Activated naive CD8-positive, alpha-beta T cell treated with anti-CD3 and anti-CD28 coated beads for 36 hours (primary cell): ENCODE results near the gene FAF2. TPM values are rescaled to one million over a fixed set of nuclear protein-coding genes. Genes with fewer than 3 reads are reported as not detected.
A peak's percentile ranks its signal among the peaks of the same experiment; 100 is the strongest.
"Not testable (repeated sequence)": the region's sequence is repeated elsewhere in the genome, so short reads cannot be mapped to it uniquely, and the experiment has no call there.

ENCODE experiments used
- DNase-seq: peaks from one replicate; pipeline ENCODE4 v3.0.0; 2021
- H3K27ac Mint-ChIP-seq: one replicate; pipeline ENCODE4 v1.8.0; 2022; ENCODE audit warnings: mild to moderate bottlenecking, moderate library complexity, mixed read lengths
- H3K27me3 Mint-ChIP-seq: one replicate; pipeline ENCODE4 v1.8.0; 2022; ENCODE audit warnings: mild to moderate bottlenecking, mixed read lengths
- H3K36me3 Mint-ChIP-seq: one replicate; pipeline ENCODE4 v1.8.0; 2021; ENCODE audit warnings: mild to moderate bottlenecking, mixed read lengths
- H3K4me1 Mint-ChIP-seq: one replicate; pipeline ENCODE4 v1.8.0; 2021; ENCODE audit warnings: mixed read lengths
- H3K4me3 Mint-ChIP-seq: one replicate; pipeline ENCODE4 v1.8.0; 2022; ENCODE audit warnings: mild to moderate bottlenecking, moderate library complexity, mixed read lengths
- H3K9me3 Mint-ChIP-seq: one replicate; pipeline ENCODE4 v1.8.0; 2022; ENCODE audit warnings: mixed read lengths
- total RNA-seq, 2 experiments: library from RNA; stranded (reverse); gene quantifications; one replicate each; pipeline ENCODE4 v1.2.3, GENCODE V29; 2021

The FAF2 gene
- total RNA-seq, 2 experiments from 2014 or later = 38.1 to 38.6 TPM

DNA sequence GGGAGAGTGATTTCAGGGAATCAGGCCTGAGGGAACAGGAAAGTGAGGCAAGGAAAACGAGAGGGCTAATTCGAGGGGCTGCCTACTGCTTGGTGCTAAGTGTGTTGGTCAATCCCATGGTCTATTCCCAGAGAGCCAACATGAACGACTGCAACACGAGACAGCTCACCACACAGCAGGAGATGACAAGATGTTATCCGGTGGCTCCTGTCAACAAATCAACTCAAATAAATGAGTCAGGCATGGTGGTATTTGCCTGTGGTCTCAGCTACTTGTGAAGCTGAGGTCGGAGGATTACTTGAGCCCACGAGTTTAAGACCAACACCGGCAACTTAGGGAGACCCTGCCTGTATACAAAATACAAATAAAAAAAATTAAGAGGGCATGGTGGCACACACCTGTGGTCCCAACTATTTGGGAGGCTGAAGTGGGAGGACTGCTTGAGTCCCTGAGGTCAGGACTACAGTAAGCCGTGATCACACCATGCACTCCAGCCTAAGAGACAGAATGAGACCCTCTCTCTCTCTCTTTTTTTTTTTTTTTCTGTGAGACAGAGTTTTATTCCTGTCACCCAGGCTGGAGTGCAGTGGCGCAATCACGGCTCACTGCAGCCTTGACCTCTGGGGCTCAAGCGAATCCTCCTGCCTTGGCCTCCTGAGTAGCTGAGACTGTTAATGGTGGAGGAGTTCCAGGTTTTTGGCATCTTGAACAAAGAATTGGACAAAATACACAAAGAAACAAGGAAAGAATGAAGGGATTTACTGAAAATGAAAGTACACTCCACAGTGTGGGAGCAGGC, 9.0 kb upstream of the FAF2 start:
- no peak overlapping the region for H3K27ac Mint-ChIP-seq
- H3K36me3 Mint-ChIP-seq = no peaks in the 10 kb centered on the region
- no peaks in the 10 kb centered on the region for H3K9me3 Mint-ChIP-seq
- H3K4me3 Mint-ChIP-seq = no peak overlapping the region
- H3K4me1 Mint-ChIP-seq = peaks cover 11% of the 10 kb centered on the region
- DNase-seq = no peak
- H3K27me3 Mint-ChIP-seq = peaks cover 15% of the 10 kb centered on the region

DNA sequence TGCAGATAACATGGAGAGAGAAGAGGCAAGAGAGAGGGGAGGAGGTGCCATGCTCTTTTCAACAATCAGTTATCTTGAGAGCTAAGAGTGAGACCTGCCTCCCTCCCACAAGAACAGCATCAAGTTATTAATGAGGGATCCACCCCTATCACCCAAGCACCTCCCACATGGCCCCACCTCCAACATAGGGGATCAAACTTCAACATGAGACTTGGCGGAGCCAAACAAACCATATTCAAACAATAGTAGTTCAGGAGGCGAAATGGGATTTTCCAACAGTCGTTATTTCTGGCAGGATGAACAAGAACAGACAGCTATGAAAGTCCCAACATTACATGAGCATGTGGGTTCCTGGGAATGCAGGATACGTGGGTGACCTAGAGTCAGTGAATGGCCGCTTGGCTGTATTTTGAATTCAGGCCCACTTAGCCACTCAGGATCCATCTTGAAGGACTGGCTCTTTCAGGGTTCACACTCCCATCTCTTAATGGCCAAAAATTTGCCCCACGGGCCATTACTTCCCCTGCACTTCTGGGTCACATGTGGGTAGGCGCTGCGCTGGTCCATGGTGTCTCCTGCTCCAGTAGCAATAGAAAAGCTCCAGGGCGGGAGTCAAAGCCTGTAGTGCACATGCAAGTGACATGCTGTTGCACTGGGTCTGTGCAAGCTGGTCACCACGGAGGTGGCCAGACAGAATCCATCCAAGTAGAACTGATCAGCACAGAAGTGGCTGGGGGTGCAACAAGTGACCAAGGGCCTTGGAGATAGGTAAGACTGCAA, 7.1 kb upstream of the FAF2 start:
- H3K36me3 Mint-ChIP-seq = no peaks in the 10 kb centered on the region
- no peaks in the 10 kb centered on the region for H3K9me3 Mint-ChIP-seq
- DNase-seq = no peak
- H3K4me3 Mint-ChIP-seq = no peak overlapping the region
- no peak overlapping the region for H3K27ac Mint-ChIP-seq
- H3K4me1 Mint-ChIP-seq = peaks cover 11% of the 10 kb centered on the region
- H3K27me3 Mint-ChIP-seq = peaks cover 15% of the 10 kb centered on the region

DNA sequence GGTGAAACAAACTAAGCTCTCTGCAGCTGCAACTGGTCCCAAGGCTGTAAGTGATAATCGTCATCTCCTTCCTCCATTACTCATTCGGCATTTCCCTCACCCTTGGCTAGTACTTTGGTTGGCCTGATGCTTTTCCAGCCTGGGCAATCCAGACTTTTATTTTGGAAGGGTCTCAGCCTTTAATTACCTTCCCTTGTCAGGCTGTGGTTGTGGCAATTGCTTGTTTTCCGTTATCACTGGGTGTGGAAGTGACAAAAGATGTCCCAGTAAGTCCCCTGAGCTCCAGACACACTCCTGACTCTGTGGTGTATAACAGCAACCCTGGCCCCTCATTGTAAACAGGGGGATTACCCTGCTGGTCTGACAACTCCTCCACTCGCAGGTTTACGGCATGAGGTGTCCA, 6.3 kb upstream of the FAF2 start:
- H3K4me3 Mint-ChIP-seq = no peak overlapping the region
- DNase-seq = no peak
- H3K27ac Mint-ChIP-seq = no peak overlapping the region
- H3K36me3 Mint-ChIP-seq = no peaks in the 10 kb centered on the region
- H3K27me3 Mint-ChIP-seq = peaks cover 15% of the 10 kb centered on the region
- no peaks in the 10 kb centered on the region for H3K9me3 Mint-ChIP-seq
- H3K4me1 Mint-ChIP-seq = peaks cover 12% of the 10 kb centered on the region

DNA sequence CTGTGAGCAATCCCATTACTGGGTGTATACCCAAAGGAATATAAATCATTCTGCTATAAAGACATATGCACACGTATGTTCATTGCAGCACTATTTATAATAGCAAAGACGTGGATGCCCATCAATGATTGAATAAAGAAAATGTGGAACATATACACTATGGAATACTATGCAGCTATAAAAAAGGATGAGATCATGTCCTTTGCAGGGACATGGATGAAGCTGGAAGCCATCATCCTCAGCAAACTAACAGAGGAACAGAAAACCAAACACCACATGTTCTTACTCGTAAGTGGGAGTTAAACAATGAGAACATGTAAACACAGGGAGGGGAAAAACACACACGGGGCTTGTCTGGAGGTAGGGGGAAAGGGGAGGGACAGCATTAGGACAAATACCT, 5.3 kb upstream of the FAF2 start:
- H3K4me1 Mint-ChIP-seq, H3K27ac Mint-ChIP-seq, DNase-seq, H3K36me3 Mint-ChIP-seq, H3K4me3 Mint-ChIP-seq, H3K9me3 Mint-ChIP-seq: not testable (repeated sequence)
- peaks cover 10% of the 10 kb centered on the region for H3K27me3 Mint-ChIP-seq

DNA sequence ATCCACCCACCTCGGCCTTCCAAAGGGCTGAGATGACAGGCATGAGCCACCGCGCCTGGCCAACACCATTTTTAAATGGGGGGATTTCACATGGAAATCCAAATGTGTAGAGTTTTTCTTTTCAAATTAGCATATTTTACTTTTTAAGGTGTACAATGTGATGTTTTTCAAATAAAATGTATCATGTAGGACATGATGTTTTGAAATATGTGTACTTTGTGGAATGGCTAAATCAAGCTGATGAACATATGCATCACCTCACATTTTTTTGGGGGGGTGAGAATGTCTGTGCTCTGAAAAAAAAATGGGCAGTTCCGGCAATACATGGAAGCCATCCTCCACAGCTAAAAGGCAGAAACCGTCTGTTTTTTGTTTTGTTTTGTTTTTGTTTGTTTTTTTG, 3.4 kb upstream of the FAF2 start:
- peaks cover 2% of the 10 kb centered on the region for H3K36me3 Mint-ChIP-seq
- no peak overlapping the region for H3K27ac Mint-ChIP-seq
- DNase-seq = no peak
- peaks cover 19% of the 10 kb centered on the region for H3K4me1 Mint-ChIP-seq
- no peak overlapping the region for H3K4me3 Mint-ChIP-seq
- H3K9me3 Mint-ChIP-seq = peaks cover 1% of the 10 kb centered on the region
- H3K27me3 Mint-ChIP-seq = peaks cover 12% of the 10 kb centered on the region

DNA sequence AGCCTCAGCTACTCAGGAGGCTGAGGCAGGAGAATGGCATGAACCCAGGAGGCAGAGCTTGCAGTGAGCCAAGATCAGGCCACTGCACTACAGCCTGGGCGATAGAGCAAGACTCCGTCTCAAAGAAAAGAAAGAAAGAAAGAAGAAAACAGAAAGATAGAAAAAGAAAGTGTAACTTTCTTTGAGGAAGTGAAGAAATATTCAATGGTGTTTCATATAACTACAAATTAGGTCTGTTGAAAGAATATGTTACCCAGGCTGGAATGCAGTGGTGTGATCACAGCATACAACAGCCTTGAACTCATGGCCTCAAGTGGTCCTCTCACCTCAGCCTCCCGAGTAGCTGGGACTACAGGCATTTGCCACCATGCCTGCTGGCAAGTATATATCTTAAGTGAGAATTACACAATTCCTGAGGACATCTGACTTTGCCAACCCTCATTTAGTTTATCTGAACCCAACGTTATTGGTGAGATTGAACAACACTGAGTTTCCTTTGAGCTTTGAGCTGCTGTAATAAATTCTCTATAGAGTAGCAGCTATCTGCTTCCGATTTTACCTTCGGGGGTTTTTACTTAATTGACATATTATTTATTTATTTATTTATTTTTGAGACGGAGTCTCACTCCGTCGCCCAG, 2.0 kb upstream of the FAF2 start:
- Mint-ChIP-seq H3K9me3 (peaks cover 1% of the 10 kb centered on the region), H3K4me3 (no peak overlapping the region), H3K27ac (no peak overlapping the region), H3K36me3 (peaks cover 6% of the 10 kb centered on the region), H3K27me3 (peaks cover 4% of the 10 kb centered on the region), H3K4me1 (peaks cover 28% of the 10 kb centered on the region)
- DNase-seq = no peak

DNA sequence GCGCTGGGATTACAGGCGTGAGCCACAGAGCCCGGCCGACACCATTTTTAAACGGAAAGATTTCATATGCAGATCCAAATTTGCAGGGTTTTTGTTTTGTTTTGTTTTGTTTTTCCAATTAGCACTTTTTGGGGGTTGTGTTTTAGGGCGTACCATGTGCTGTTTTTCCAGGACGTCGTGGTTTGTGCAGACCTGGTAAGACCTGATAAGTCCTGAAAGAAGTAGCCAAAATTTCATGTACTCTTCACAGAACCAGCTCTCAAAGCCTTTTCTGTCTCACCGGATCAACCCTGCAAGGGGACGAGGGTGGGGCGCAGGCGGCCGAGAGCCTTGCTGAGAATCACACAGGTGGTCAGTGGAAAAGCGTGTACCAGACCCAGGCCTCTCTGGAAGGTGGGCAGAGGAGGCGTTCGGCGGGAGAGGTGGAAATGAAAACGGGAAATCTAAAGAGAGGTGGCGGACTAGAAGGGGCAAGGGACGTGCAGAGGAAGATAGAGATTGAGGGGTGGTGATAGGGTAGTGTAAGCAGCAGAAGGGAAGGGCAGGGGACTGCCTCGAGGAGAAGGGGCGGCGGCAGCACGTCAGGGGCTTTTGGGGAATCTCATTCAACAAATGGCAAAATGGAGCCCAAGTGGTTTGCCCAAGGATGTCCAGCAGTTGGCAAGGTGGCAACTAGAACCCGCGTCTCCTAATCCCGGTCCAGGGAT, 1.1 kb upstream of the FAF2 start:
- Mint-ChIP-seq H3K9me3 (peaks cover 1% of the 10 kb centered on the region), H3K4me3 (peak overlapping the region; percentile 85), H3K27ac (peak overlapping the region; percentile 94), H3K36me3 (peaks cover 6% of the 10 kb centered on the region), H3K4me1 (peaks cover 30% of the 10 kb centered on the region), H3K27me3 (peaks cover 4% of the 10 kb centered on the region)
- no peak for DNase-seq

DNA sequence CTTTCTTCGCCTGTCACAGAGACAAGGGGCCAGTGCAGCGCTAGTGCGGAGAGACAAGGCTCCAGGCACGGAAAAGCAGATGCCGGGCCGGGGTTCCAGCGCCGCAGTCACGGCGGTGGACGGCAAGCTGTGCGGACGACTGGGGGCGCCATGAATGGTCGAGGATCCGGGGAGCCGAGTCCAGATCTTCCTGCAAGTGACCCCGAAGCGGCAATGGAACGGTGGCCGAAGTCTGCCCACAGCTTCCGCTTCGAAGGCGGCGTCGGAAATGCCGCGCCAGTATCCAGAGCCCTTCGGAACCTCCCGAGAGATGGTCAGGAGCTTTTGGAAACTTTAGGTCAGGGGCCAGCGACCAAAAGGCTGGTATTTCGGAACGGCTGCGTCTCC, 601 bp upstream of the FAF2 start:
- Mint-ChIP-seq H3K4me1 (peaks cover 35% of the 10 kb centered on the region), H3K27me3 (peaks cover 4% of the 10 kb centered on the region), H3K36me3 (peaks cover 6% of the 10 kb centered on the region), H3K4me3 (peak overlapping the region; percentile 85), H3K27ac (peak overlapping the region; percentile 94), H3K9me3 (peaks cover 1% of the 10 kb centered on the region)
- no peak for DNase-seq

DNA sequence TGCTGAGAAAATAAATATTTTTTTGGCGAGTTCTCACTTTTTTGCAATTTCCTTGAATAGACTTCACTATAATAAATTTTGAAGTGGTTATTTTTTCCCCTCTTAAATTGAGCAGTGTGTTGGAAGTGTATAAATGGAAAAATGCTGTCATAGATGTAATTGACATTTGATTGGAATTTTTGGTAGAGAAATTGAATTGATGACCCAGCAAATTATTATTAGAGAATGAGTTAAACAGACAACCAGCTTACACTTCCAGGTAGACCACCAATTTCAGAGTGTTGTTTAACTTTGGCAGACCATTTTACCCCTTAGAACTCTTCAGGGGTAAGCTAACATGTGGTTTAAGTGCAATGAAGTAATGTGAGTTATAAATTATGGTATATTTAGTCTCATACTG, 1.9 kb downstream of the FAF2 start:
- Mint-ChIP-seq H3K36me3 (peaks cover 14% of the 10 kb centered on the region), H3K27me3 (peaks cover 4% of the 10 kb centered on the region), H3K9me3 (peaks cover 1% of the 10 kb centered on the region), H3K4me1 (peaks cover 45% of the 10 kb centered on the region), H3K4me3 (no peak overlapping the region), H3K27ac (no peak overlapping the region)
- no peak for DNase-seq

DNA sequence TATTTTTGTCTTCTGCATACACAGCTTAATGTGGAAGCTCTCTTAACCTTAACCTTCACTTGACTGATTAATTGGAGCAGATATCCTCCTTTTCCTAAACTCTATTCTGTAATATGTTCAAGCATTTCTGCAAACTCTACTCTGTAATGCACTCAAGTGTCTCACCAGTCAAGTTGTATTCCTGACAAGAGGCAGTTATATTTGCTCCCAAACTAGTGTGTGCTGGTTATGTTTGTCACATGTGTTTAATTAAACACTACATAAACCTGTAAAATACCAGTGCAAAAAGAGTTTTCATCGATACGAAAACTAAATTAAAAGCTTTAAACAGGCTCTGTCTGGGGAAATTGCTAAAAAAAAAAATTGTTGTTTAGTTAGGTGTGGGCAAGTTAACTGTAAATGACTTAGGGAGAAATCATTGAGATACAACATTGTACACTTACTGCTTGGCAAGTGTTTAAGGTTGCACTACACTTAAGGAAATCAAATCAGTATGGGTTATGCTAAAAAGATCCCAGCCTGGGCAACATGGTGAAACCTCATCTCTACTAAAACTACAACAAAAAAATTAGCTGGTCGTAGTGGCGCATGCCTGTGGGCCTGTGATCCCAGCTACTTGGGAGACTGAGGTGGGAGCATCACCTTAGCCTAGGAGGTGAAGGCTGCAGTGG, 6.7 kb downstream of the FAF2 start:
- Mint-ChIP-seq H3K4me3 (no peak overlapping the region), H3K4me1 (peaks cover 38% of the 10 kb centered on the region), H3K36me3 (peaks cover 20% of the 10 kb centered on the region), H3K9me3 (peaks cover 1% of the 10 kb centered on the region), H3K27me3 (no peaks in the 10 kb centered on the region), H3K27ac (no peak overlapping the region)
- no peak for DNase-seq

DNA sequence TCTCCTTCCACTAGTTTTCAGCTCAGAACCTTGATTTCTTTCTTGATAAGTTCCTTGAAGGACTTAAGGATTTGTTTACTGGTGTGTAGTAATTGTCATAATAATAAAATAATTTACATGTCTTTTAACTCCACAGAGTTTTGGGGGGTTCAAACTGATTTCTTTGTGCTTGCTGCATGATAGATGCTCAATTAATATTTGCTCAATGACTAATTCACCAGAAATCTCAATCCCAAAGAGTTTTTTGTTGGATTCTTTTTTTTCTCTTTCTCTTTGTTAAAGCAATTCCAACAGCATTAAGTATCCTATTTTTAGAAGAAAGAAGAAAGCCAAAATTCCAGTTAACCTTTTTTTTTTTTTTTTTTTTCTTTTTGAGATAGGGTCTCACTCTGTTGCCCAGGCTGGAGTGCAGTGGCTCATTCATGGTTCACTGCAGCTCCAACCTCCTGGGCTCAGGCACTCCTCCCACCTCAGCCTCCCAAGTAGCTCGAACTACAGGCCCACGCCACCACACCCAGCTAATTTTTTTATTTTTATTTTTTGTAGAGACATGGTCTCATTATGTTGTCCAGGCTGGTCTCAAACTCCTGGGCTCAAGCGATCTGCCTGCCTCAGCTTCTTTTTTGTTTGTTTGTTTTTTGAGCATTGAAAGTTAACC, 10.8 kb downstream of the FAF2 start:
- Mint-ChIP-seq H3K9me3 (peaks cover 3% of the 10 kb centered on the region), H3K27me3 (no peaks in the 10 kb centered on the region), H3K36me3 (peaks cover 20% of the 10 kb centered on the region), H3K4me1 (peaks cover 31% of the 10 kb centered on the region), H3K27ac (no peak overlapping the region), H3K4me3 (no peak overlapping the region)
- DNase-seq = no peak

DNA sequence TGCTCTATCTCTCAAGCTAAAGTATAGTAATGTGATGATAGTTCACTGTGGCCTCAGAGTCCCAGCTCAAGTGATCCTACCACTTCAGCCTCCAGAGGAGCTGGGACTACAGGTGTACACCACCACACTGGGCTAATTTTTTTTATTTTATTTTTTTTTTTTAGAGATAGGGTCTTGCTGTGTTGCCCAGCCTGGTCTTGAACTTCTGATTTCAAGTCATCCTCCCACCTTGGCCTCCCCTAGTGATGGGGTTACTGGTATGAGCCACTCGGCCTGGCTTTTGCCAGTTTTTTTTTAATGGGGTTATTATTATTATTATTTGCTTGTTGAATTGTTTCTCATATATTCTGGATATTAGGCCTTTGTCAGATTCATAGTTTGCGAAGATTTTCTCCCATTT, 13.2 kb downstream of the FAF2 start:
- DNase-seq = no peak
- Mint-ChIP-seq H3K9me3 (peaks cover 3% of the 10 kb centered on the region), H3K4me1 (peaks cover 30% of the 10 kb centered on the region), H3K27me3 (no peaks in the 10 kb centered on the region), H3K36me3 (peaks cover 23% of the 10 kb centered on the region), H3K4me3 (no peak overlapping the region), H3K27ac (no peak overlapping the region)

DNA sequence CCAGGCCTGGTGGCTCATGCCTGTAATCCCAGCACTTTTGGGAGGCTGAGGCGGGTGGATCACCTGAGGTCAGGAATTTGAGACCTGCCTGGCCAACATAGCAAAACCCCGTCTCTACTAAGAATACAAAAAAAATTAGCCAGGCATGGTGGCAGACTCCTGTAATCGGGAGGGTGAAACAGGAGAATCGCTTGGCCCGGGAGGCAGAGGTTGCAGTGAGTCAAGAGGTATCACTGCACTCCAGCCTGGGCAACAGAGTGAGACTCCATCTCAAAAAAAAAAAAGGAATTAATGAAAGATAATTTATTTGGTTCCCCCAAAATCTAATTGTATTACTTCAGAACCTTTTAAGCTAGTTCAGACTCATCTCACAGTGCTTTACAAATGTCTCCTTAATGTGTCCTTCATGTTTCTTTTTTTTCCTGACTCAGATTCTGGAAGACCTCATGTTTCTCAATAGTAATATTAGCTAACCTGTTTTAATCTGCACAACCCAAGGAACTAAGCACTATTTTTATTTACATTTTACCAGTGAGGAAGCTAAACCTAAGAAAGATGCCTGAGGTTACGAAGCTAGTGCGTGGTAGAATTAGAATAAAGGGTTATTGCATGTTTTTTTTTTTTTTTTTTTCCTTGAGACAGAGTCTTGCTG, 15.1 kb downstream of the FAF2 start:
- H3K27ac Mint-ChIP-seq = no peak overlapping the region
- H3K36me3 Mint-ChIP-seq = peaks cover 23% of the 10 kb centered on the region
- no peak for DNase-seq
- H3K9me3 Mint-ChIP-seq = peaks cover 3% of the 10 kb centered on the region
- no peak overlapping the region for H3K4me3 Mint-ChIP-seq
- no peaks in the 10 kb centered on the region for H3K27me3 Mint-ChIP-seq
- H3K4me1 Mint-ChIP-seq = peaks cover 28% of the 10 kb centered on the region
